ENCODE data around the gene TECR.
"Not testable (repeated sequence)": the region's sequence is repeated elsewhere in the genome, so short reads cannot be mapped to it uniquely, and the experiment has no call there.

TECR gene

DNA sequence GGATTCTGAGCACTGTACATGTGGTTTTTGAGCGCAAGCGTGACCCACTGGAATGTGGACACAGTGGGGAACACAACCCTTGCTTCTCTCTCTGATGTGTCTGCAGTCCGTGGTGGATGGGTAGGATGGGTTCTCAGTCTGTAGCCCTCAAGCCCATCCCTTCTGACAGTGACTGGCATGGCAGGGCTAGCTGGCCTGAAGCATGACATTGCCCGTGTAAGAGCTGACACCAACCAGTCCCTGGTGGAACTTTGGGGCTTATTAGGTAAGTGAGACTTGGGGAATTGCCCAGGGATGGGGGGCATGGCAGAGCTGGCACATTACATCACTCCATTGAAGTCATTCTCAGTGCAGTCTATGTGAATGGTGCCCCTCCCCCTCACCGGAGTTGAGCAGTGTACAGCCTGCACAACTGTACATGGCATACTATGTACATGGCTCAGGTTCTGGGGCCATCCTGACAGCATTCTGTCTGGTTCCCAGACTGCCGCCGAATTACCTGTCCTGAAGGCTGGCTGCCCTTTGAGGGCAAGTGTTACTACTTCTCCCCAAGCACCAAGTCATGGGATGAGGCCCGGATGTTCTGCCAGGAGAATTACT lies 70.3 kb downstream of the TECR start:
- no peak for DNase-seq

DNA sequence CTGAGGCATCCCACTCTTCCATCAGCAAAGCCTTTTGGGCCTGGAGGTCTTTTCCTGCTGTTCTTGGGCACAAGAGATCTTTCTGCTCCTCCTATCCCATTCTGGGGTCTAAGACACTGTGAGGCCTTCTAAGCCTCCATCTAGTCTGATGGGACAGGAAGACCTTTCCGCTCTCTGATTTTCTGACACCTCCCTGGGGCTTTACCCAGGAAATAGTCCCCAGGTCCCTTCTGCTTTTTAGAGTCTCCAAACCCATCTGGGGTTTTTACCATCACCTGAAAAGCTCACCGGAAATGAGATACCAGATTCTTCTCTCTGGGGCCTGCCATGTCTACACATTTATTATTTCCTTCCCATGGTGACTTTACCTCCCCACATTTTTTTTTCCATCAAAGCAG lies 74.6 kb downstream of the TECR start:
- no peak for DNase-seq

DNA sequence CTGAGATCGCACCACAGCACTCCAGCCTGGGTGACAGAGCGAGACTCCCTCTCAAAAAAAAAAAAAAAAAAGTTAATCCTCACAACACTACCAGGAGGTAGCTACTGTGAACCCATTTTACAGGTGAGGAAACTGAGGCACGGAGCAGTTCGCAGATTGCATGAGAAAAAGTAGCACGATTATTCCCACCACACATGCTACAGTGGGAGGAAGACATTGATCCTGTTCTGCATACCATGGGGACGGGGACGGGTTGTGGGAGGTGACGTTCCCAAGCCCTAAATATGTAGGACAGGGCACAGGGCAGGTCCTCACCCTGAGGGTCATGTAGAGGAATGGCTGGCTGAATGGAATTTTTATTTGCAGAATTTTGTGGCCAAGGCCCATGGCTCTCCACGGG lies 77.2 kb downstream of the TECR start:
- no peak for DNase-seq

DNA sequence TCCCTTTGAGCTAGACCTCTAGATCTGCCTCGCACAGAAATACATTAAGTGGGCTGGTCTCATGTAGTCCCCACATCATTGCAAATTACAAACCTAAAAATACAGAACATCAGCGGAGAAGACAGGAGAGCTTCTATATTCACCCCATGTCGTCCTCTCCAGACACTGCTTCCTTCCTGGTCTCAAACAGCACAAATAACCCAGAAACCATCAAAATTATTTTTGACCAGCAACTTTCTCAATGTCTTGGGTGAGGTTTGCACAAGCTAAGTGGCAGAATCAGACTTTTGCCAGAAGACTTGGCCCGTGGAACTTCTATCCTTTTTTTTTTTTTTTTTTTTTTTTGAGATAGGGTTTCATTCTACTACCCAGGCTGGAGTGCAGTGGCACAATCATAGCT lies 81.7 kb downstream of the TECR start:
- DNase-seq: no peak

DNA sequence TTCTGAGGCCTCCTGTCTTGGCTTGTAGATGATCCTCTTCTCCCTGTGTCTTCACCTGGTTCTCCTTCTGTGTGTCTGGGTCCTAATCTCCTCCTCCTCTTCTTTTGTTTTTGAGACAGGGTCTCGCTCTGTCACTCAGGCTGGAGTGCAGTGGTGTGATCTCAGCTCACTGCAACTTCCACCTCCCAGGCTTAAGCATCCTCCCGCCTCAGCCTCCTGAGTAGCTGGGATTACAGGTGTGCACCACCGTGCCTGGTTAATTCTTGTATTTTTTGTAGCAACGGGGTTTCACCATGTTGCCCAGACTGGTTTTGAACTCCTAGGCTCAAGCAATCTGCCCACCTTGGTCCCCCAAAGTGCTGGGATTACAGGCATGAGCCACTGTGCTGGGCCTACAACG lies 82.8 kb downstream of the TECR start:
- not testable (repeated sequence) for DNase-seq

DNA sequence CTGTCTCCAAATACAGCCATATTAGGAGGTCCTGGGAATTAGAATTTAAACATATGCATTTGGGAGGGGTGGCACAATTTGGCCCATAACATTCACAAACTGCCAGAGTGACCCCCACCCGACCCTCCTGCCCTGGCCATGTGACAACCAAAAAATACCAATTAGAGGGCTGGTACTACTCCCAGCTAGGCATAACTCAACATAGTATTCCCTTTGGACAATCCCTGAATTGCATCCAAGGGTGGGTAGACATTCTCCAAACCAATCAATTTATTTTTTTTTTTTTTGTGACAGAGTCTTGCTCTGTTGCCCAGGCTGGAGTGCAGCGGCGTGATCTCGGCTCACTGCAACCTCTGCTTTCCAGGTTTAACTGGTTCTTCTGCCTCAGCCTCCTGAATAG lies 83.3 kb downstream of the TECR start:
- no peak for DNase-seq

DNA sequence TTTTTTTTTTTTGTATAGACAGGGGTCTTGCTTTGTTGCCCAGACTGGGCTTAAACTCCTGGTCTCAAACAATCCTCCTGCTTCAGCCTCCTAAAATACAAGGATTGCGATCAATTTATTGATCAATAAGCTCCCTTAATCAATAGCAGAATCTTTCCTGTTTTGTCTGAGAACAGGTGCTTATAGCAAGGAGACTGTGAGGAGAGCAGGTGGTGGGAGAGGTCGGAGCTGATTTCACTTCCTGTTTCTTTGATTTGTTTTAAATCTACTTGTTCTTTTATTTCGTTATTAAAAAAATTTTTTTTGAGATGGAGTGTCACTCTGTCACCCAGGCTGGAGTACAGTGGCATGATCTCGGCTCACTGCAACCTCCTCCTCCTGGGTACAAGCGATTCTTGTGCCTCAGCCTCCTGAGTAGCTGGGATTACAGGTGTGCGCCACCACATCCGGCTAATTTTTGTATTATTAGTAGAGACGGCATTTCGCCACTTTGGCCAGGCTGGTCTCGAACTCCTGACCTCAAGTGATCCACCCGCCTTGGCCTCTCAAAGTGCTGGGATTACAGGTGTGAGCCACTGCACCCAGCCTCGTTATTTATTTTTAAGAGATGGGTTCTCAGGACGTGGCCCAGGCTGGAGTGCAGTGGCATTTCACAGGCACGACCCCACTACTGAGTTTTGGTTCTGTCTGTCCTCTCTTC lies 84.2 kb downstream of the TECR start:
- DNase-seq: not testable (repeated sequence)

DNA sequence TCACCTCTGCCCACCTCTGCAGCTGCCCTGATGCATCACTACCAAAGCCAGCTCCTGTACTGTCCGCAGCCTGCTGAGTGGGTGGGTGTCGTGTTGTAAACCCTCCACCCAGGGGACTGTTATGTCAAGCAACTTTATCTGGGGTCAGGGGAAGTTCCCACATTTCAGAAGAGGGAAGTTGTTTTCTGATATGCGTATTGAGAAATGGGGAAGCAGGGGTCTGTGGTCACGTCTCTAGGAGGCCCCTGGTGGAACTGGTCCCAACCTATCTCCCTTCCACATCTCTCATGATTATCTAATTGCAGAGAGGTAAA lies 84.7 kb downstream of the TECR start:
- DNase-seq: no peak

Data from NCI-H1694 treated with DMSO at 0.1 percent for 48 hours (cell line).